Posterior vena cava (tissue), 2 donors: ENCODE data around the gene TBPL2. TPM values are rescaled to one million over a fixed set of nuclear protein-coding genes. Genes with fewer than 3 reads are reported as not detected.
"Not testable (repeated sequence)": the region's sequence is repeated elsewhere in the genome, so short reads cannot be mapped to it uniquely, and the experiment has no call there.

Experiments used
- DNase-seq: peaks from one replicate; pipeline ENCODE4 v3.0.0-alpha.2; 2020; ENCODE audit warnings: low spot score
- intact Hi-C, 2 donors: fragments of 100-400 bp; cut with DNase I; formaldehyde crosslinking; loops; one replicate each; pipeline versions ENCODE4 v1.14.1 to v1.14.2; 2022 to 2023
- total RNA-seq, 2 donors: library from RNA; stranded (reverse); fragmentation: NEBNext Ultra II Directional; extraction: Animal tissue kit (Norgen Biotek cat#: 25700); gene quantifications; one replicate each; pipeline ENCODE4 v1.2.1, GENCODE V29; 2021
- donor health status: DM: yes; HTN: yes; CAD: no.
- donor health status: DM: yes; HTN: yes; CAD: no.

TBPL2 gene
- total RNA-seq, 2 donors from 2014 or later, result not detected

- DNase-seq, result no peak
These were observed 6.4 kb upstream of the TBPL2 start for GRCh38 chr14:55446833-55447232.

GRCh38 chr14:55446127-55446736, 5.8 kb upstream of the TBPL2 start:
- no peak for DNase-seq
- intact Hi-C loops, result no loop called here

More at GRCh38 chr14:55446833-55447232, 6.4 kb upstream of the TBPL2 start:
- intact Hi-C loops, result no loop called here

- intact Hi-C loops, result no loop called here
- no peak for DNase-seq
These were observed 870 bp upstream of the TBPL2 start for GRCh38 chr14:55441286-55441685.

GRCh38 chr14:55438066-55438683, 2.2 kb downstream of the TBPL2 start:
- no peak for DNase-seq
- intact Hi-C loops, result no loop called here

- DNase-seq, result no peak
- intact Hi-C loops, result no loop called here
These were observed 3.5 kb downstream of the TBPL2 start for GRCh38 chr14:55436931-55437330.

- intact Hi-C loops, result no loop called here
- DNase-seq, result no peak
These were observed 3.9 kb downstream of the TBPL2 start for GRCh38 chr14:55436519-55436918.

- DNase-seq, result no peak
- intact Hi-C loops, result no loop called here
These were observed 5.6 kb downstream of the TBPL2 start for GRCh38 chr14:55434805-55435174.

- intact Hi-C loops, result no loop called here
These were observed 6.3 kb downstream of the TBPL2 start for GRCh38 chr14:55433880-55434804.

GRCh38 chr14:55432628-55433027, 7.8 kb downstream of the TBPL2 start:
- intact Hi-C loops, result no loop called here
- no peak for DNase-seq

More at GRCh38 chr14:55433880-55434804, 6.3 kb downstream of the TBPL2 start:
- no peak for DNase-seq

GRCh38 chr14:55430024-55430690, 10.3 kb downstream of the TBPL2 start:
- intact Hi-C loops, result no loop called here
- DNase-seq, result no peak

- intact Hi-C loops, result loop anchor here in 1 of 2 donors (10.0 kb wide), 1 partner anchor 213 kb away; no protein-coding TSS in a partner anchor
- no peak for DNase-seq
These were observed 13.0 kb downstream of the TBPL2 start for GRCh38 chr14:55427439-55427838.

- intact Hi-C loops, result loop anchor here in 1 of 2 donors (10.0 kb wide), 1 partner anchor 212 kb away; no protein-coding TSS in a partner anchor
- no peak for DNase-seq
These were observed 13.5 kb downstream of the TBPL2 start for GRCh38 chr14:55426891-55427290.

GRCh38 chr14:55425091-55425490, 15.3 kb downstream of the TBPL2 start:
- intact Hi-C loops, result loop anchor here in 1 of 2 donors (10.0 kb wide), 1 partner anchor 210 kb away; no protein-coding TSS in a partner anchor

GRCh38 chr14:55423969-55424368, 16.4 kb downstream of the TBPL2 start:
- intact Hi-C loops, result loop anchor here in 1 of 2 donors (10.0 kb wide), 1 partner anchor 209 kb away; no protein-coding TSS in a partner anchor
- DNase-seq, result no peak

More at GRCh38 chr14:55425091-55425490, 15.3 kb downstream of the TBPL2 start:
- DNase-seq, result no peak

GRCh38 chr14:55422338-55422737, 18.1 kb downstream of the TBPL2 start:
- intact Hi-C loops, result loop anchor here in 1 of 2 donors (10.0 kb wide), 1 partner anchor 208 kb away; no protein-coding TSS in a partner anchor
- not testable (repeated sequence) for DNase-seq

GRCh38 chr14:55419663-55420062, 20.8 kb downstream of the TBPL2 start:
- intact Hi-C loops, result loop anchor here in 1 of 2 donors (10.0 kb wide), 1 partner anchor 205 kb away; no protein-coding TSS in a partner anchor
- no peak for DNase-seq

GRCh38 chr14:55418411-55418810, 22.0 kb downstream of the TBPL2 start:
- intact Hi-C loops, result no loop called here
- DNase-seq, result no peak

- DNase-seq, result no peak
- intact Hi-C loops, result no loop called here
These were observed 22.5 kb downstream of the TBPL2 start for GRCh38 chr14:55417955-55418354.

GRCh38 chr14:55416866-55417265, 23.6 kb downstream of the TBPL2 start:
- DNase-seq, result no peak
- intact Hi-C loops, result no loop called here
